Frontal cortex (tissue), 1 donor: ENCODE data around the gene MED10. TPM values are rescaled to one million over a fixed set of nuclear protein-coding genes. Genes with fewer than 3 reads are reported as not detected.

Experiments used
- total RNA-seq: library from RNA; depleted of rRNA; stranded (reverse); fragments of >200 nt; gene quantifications from one replicate; pipeline ENCODE4 v1.2.3, GENCODE V29; 2014

MED10 gene
- total RNA-seq, 1 donor from 2014 or later: 15.1 TPM

Other genes starting within 250 kb of the MED10 start
- 39.1 TPM for gene UBE2QL1, start 70.3 kb upstream of the MED10 start, total RNA-seq